MM.1S (cell line): ENCODE results near the gene CCL15.

Source experiments
- CTCF ChIP-seq: fragments of 300-600 bp; sonication (generic); IDR thresholded peaks from 2 replicates; pipeline ENCODE4 v1.5.1; 2016; ENCODE audit warnings: antibody characterized with exemption, low read length, mixed read lengths
- EZH2phosphoT487 ChIP-seq: fragments of 300-600 bp; sonication (generic); IDR thresholded peaks from 2 replicates; pipeline ENCODE4 v1.6.1; 2018; ENCODE audit warnings: antibody characterized with exemption, low read length

- no peak for TF ChIP-seq EZH2phosphoT487
- TF ChIP-seq CTCF, result no peak
Measured at GRCh38 chr17:35965272-35965671, 36.1 kb downstream of the CCL15 start.
